GM12891 (cell line): ENCODE measurements around the gene ADGRD2.

ENCODE experiments used
- PAX5 ChIP-seq: IDR thresholded peaks from 2 replicates; pipeline ENCODE4 v1.6.1; 2011; ENCODE audit warnings: low read length, moderate library complexity, mild to moderate bottlenecking; ENCODE audit not compliant: insufficient read depth, severe bottlenecking
- POLR2A ChIP-seq: IDR thresholded peaks from 2 replicates; pipeline ENCODE4 v1.6.1; 2011; ENCODE audit warnings: low read depth, low read length, control low read depth
- POLR2AphosphoS5 ChIP-seq: IDR thresholded peaks from 2 replicates; pipeline ENCODE4 v1.6.1; 2011; ENCODE audit warnings: low read depth, low read length, control low read depth
- POU2F2 ChIP-seq: IDR thresholded peaks from 2 replicates; pipeline ENCODE4 v1.6.1; 2011; ENCODE audit warnings: low read depth, mild to moderate bottlenecking, control low read depth, low read length, moderate library complexity
- TAF1 ChIP-seq: IDR thresholded peaks from 2 replicates; pipeline ENCODE4 v1.6.1; 2011; ENCODE audit warnings: low read depth, low read length, control low read depth

GRCh38 chr9:124518116-124518515 lies 67.9 kb downstream of the ADGRD2 start:
- TF ChIP-seq PAX5 (no peak), POLR2AphosphoS5 (no peak), POLR2A (no peak), TAF1 (no peak), POU2F2 (no peak)
